Subcutaneous adipose tissue (tissue), 4 donors: ENCODE data around the gene BEND7. TPM values are rescaled to one million over a fixed set of nuclear protein-coding genes. Genes with fewer than 3 reads are reported as not detected.

Experiments
- CTCF ChIP-seq: fragments of 450-650 bp; IDR thresholded peaks from one replicate; pipeline ENCODE4 v1.5.1; 2016; ENCODE audit warnings: low read depth, mild to moderate bottlenecking, control low read depth, antibody characterized with exemption, moderate library complexity
- total RNA-seq, 4 donors: library from RNA; depleted of rRNA; stranded (reverse); fragments of >200 nt; gene quantifications; one replicate each; pipeline ENCODE4 v1.1.0, GENCODE V29; 2016

BEND7 gene, protein sequence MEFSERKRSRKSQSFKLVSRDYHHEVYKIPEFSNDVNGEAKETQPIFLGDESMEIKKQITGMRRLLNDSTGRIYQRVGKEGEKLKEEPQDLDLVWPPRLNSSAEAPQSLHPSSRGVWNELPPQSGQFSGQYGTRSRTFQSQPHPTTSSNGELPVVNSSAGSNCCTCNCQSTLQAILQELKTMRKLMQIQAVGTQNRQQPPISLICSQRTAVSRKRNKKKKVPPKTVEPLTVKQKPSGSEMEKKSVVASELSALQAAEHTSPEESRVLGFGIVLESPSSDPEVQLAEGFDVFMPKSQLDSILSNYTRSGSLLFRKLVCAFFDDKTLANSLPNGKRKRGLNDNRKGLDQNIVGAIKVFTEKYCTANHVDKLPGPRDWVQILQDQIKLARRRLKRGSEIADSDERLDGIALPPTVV
- total RNA-seq = 10 to 100 TPM in 2 of 4 donors, 1 to 10 TPM in 2; 7.5 to 19.8 (median 11.8) TPM

DNA sequence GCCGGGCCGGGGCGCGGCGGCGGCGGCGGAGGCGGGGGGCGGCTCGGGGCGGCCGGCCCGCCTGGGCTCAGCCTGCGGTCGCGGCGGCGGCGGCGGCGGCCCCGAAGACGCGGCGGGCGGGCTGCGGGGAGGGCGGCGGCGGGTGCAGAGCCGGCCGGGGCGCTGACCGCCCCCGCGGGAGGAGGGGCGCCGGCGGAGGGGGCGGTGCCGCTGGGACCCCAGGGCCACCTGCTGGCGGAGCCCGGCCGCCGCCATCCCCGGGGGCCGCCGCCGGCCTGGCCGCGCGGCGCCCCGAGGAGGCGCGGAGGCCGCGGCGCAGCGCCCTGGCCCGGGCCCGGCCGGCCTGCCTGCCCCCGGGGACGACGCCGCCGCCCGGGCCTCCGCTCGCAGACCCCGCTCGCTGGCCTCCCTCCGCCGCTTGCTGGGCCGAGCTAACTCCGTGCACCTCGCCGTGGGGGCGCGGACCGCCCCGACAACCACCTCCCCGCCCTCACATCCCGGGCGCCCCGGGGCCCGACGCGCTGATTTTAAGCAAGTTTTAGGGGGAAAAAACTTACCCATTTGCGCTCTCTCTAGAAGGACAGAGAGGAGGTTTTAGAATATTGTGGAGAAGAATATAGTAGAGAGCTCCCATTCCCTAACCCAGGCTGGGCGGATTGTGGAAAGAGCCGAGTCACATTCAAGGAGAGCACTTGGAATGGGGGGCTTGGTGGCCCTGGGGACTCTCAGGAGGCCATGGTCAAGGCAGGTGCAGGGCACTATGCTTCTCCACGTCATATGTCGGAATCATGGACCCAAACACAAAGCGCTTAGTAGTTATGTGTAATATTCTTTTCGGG lies at the start of gene BEND7:
TSS of gene BEND7 (minus strand) at position 140 of the 839 bp plus-strand sequence. CDS start 481 bp downstream, outside the sequence.
- TF ChIP-seq CTCF = no peak

- TF ChIP-seq CTCF = no peak
Observed at GRCh38 chr10:13573960-13574359, 45.1 kb upstream of the BEND7 start.

GRCh38 chr10:13571541-13571940 lies 42.7 kb upstream of the BEND7 start:
- no peak for TF ChIP-seq CTCF

DNA sequence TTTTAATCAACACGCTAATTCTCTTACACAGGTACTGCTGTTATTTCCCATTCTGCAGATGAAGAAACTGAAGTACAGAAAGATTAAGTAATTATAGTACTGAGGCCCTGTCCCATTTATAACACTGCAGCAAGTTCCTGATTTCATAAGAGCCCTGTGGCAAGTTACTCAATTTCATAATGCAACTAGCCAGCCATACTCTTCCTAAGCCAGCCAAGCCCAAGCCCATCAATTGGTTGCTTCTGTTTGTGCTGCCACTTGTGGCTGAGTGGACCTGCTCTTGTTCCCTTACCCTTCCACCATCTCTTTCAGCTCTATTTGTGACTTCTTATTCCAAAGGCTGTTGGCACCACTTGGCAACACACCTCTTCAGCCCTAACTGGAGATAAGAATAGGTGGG lies 38.2 kb upstream of the BEND7 start:
- no peak for TF ChIP-seq CTCF

GRCh38 chr10:13564576-13564975 lies 35.8 kb upstream of the BEND7 start:
- no peak for TF ChIP-seq CTCF

DNA sequence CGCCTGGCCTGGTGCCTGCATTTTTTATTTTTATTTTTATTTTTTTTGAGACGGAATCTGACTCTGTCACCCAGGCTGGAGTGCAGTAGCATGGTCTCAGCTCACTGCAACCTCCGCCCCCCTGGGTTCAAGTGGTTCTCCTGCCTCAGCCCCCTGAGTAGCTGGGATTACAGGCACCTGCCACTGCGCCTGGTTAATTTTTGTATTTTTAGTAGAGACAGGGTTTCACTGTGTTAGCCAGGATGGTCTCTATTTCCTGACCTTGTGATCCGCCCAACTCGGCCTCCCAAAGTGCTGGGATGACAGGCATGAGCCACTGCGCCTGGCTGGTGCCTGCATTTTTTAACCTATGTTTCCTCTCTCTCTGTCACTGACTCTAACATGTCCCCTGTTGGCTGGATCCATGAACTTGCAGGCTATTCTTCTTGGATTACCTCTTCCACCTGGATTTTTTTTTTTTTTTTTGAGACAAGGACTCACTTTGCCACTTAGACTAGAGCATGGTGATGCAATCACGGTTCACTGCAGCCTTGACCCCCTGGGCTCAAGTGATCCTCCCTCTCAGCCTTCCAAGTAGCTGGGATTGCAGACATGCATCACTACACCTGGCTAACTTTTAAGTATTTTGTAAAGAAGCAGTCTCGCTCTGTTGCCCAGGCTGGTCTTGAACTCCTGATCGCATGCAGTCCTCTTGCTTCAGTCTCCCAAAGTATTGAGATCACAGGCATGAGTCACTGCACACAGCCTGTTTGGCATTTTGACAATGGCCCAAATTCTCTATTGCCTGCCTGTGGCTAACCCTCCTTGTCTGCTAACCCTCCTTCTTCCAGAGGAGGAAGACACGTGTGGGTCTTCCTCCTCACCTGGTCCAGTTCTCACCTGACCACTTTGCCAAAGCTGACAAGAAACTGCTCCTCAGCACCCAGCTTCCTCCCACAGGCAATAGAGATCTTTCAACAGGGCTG lies 34.9 kb upstream of the BEND7 start:
- no peak for TF ChIP-seq CTCF
